Adrenal gland (tissue), 12 donors: Measurements from ENCODE around the gene CACNA1C. TPM values are rescaled to one million over a fixed set of nuclear protein-coding genes. Genes with fewer than 3 reads are reported as not detected.

Experiments
- DNase-seq, 7 donors: peaks; one replicate each; pipeline ENCODE4 v3.0.0-alpha.2; 2019 to 2020
- H3K27ac ChIP-seq, 5 donors: fragments of 200-600 bp; sonication (generic) in 4 of 5; 1 replicate in 3 of 5; 2 replicates in 2 of 5; pipeline versions ENCODE4 v1.5.1 to v1.8.0; 2016 to 2020; ENCODE audit warnings: mild to moderate bottlenecking in 1 of 5
- H3K27me3 ChIP-seq: fragments of 200-600 bp; 2 replicates; pipeline ENCODE4 v1.8.0; 2021
- H3K36me3 ChIP-seq, 2 donors: fragments of 200-600 bp; replicated peaks in 1 of 2; 1 replicate in 1 of 2; 2 replicates in 1 of 2; pipeline versions ENCODE4 v1.5.1 to v1.8.0; 2018 to 2022
- H3K4me1 ChIP-seq, 2 donors: fragments of 200-600 bp; replicated peaks in 1 of 2; 1 replicate in 1 of 2; 2 replicates in 1 of 2; pipeline versions ENCODE4 v1.5.1 to v1.8.0; 2018 to 2021
- H3K4me3 ChIP-seq, 4 donors: fragments of 200-600 bp; sonication (generic) in 3 of 4; one replicate each; pipeline ENCODE4 v1.5.1; 2016 to 2018
- H3K9me3 ChIP-seq, 3 donors: fragments of 200-600 bp; sonication (generic) in 1 of 3; replicated peaks in 1 of 3; 1 replicate in 2 of 3; 2 replicates in 1 of 3; pipeline versions ENCODE4 v1.5.1 to v1.8.0; 2016 to 2021
- CTCF ChIP-seq, 6 experiments: fragments of 450-650 bp in 4 of 6; fragments of 200-600 bp in 2 of 6; sonication (generic) in 1 of 6; IDR thresholded peaks; 1 replicate in 5 of 6; 2 replicates in 1 of 6; pipeline versions ENCODE4 v1.5.1 to v1.8.0; 2016 to 2021; ENCODE audit warnings: antibody characterized with exemption in 6 of 6, mild to moderate bottlenecking in 2 of 6, moderate library complexity in 1 of 6
- POLR2A ChIP-seq, 2 donors: fragments of 450-650 bp; IDR thresholded peaks; one replicate each; pipeline ENCODE4 v1.6.1; 2017; ENCODE audit warnings: antibody characterized with exemption in 2 of 2, mild to moderate bottlenecking in 2 of 2, moderate library complexity in 1 of 2
- WGBS, 4 donors: extraction: QIAGEN DNeasy Blood & Tissue Kit in 2 of 4; methylation state at CpG; one replicate each; pipeline versions ENCODE4 v1.1.5 to v1.1.7; 2013 to 2017; 5-methylcytosine and 5-hydroxymethylcytosine counted together
- intact Hi-C, 2 donors: fragments of 100-400 bp; cut with DNase I; formaldehyde crosslinking; loops; one replicate each; pipeline versions ENCODE4 v1.14.1 to v1.15.0; 2022 to 2023
- polyA plus RNA-seq, 3 donors: library from polyadenylated mRNA; stranded (reverse); fragments of 200-250 nt in 2 of 3; fragments of 350-450 nt in 1 of 3; fragmentation: Illumina TruSeq in 1 of 3; extraction: RNeasy Lipid Tissue Mini Kit (QIAGEN cat#74804) in 1 of 3; gene quantifications; one replicate each; pipeline ENCODE4 v1.2.3, GENCODE V29; 2013 to 2014
- total RNA-seq, 9 donors: library from RNA; depleted of rRNA in 4 of 9; stranded (reverse); fragments of >200 nt in 4 of 9; fragments of 120-200 nt in 1 of 9; fragmentation: NEBNext Ultra II Directional in 1 of 9; extraction: Animal tissue kit (Norgen Biotek cat#: 25700) in 1 of 9; gene quantifications; one replicate each; pipeline versions ENCODE4 v1.1.0 to v1.2.4, GENCODE V29; 2013 to 2023
- donor health status: healthy with polysubstance abuse.
- donor health status: Bipolar disorder and iron deficiency.
- donor health status: DM: yes; HTN: yes; CAD: no.
- donor health status: DM: no; HTN: no; CAD: no.
- donor health status: DM: no; HTN: no; CAD: no.
- donor health status: DM: yes; HTN: yes; CAD: no.

The CACNA1C gene
- total and polyA plus RNA-seq, 12 donors: 1.4 to 5.8 (median 3.5) TPM

GRCh38 chr12:2646341-2646740 is 593.6 kb downstream of the CACNA1C start:
- intact Hi-C loops: no loop called here
- H3K27me3 ChIP-seq: no peaks in the 10 kb centered on the region
- H3K9me3 ChIP-seq: no peaks in the 10 kb centered on the region
- TF ChIP-seq POLR2A (IDR thresholded peaks at IDR 0.05) (no peak), CTCF (IDR thresholded peaks at IDR 0.05) (no peak)
- no peaks in the 10 kb centered on the region for H3K36me3 ChIP-seq
- WGBS, 4 donors: 82 to 96% (median 92%) methylated on average over 2 of the region's 2 CpGs
- no peaks in the 10 kb centered on the region for H3K4me1 ChIP-seq
- no peak for DNase-seq
- H3K4me3 ChIP-seq: no peak overlapping the region
- no peak overlapping the region for H3K27ac ChIP-seq

- WGBS, 4 donors: 80 to 91% (median 88%) methylated on average over 6 to 7 of the region's 7 CpGs
- TF ChIP-seq CTCF (IDR thresholded peaks at IDR 0.05) (no peak), POLR2A (IDR thresholded peaks at IDR 0.05) (no peak)
- Histone ChIP-seq H3K36me3 (no peaks in the 10 kb centered on the region), H3K27ac (no peak overlapping the region), H3K4me1 (no peaks in the 10 kb centered on the region), H3K4me3 (no peak overlapping the region), H3K9me3 (no peaks in the 10 kb centered on the region), H3K27me3 (no peaks in the 10 kb centered on the region)
- peak in 1 of 7 donors; percentile 40 for DNase-seq
- intact Hi-C loops: no loop called here
These were observed 594.4 kb downstream of the CACNA1C start for GRCh38 chr12:2647186-2647585.

- WGBS, 4 donors: 83 to 91% (median 84%) methylated on average over 7 to 8 of the region's 8 CpGs
- intact Hi-C loops: no loop called here
- H3K36me3 ChIP-seq: no peaks in the 10 kb centered on the region
- no peak overlapping the region for H3K27ac ChIP-seq
- DNase-seq: no peak
- no peaks in the 10 kb centered on the region for H3K9me3 ChIP-seq
- no peak for TF ChIP-seq POLR2A (IDR thresholded peaks at IDR 0.05)
- no peak for TF ChIP-seq CTCF (IDR thresholded peaks at IDR 0.05)
- H3K4me1 ChIP-seq: no peaks in the 10 kb centered on the region
- H3K4me3 ChIP-seq: no peak overlapping the region
- no peaks in the 10 kb centered on the region for H3K27me3 ChIP-seq
These were observed 595.6 kb downstream of the CACNA1C start for GRCh38 chr12:2648406-2648805.

GRCh38 chr12:2649201-2650030 is 596.6 kb downstream of the CACNA1C start:
- no peaks in the 10 kb centered on the region for H3K36me3 ChIP-seq
- intact Hi-C loops: no loop called here
- no peak overlapping the region for H3K27ac ChIP-seq
- DNase-seq: no peak
- no peaks in the 10 kb centered on the region for H3K9me3 ChIP-seq
- whole genome bisulfite sequencing, 4 donors: 74 to 78% (median 75%) methylated on average over 12 to 16 of the region's 16 CpGs
- no peaks in the 10 kb centered on the region for H3K4me1 ChIP-seq
- no peaks in the 10 kb centered on the region for H3K27me3 ChIP-seq
- no peak for TF ChIP-seq POLR2A (IDR thresholded peaks at IDR 0.05)
- TF ChIP-seq CTCF (IDR thresholded peaks at IDR 0.05): no peak
- H3K4me3 ChIP-seq: no peak overlapping the region
